IMR-90 (cell line): ENCODE results near the gene RTN3.

Experiments used
- CEBPB ChIP-seq: IDR thresholded peaks from 2 replicates; pipeline ENCODE4 v1.6.1; 2012; ENCODE audit warnings: low read depth, low read length, improper control_type of control experiment
- MAFK ChIP-seq: IDR thresholded peaks from 2 replicates; pipeline ENCODE4 v1.6.1; 2012; ENCODE audit warnings: low read depth, low read length, improper control_type of control experiment
- MXI1 ChIP-seq: IDR thresholded peaks from 2 replicates; pipeline ENCODE4 v1.6.1; 2012; ENCODE audit warnings: low read depth, mild to moderate bottlenecking, low read length, moderate library complexity, borderline replicate concordance
- NFE2L2 ChIP-seq: fragments of 150-350 bp; IDR thresholded peaks from 2 replicates; pipeline ENCODE4 v1.6.1; 2016; ENCODE audit warnings: low read depth, mild to moderate bottlenecking, low read length
- POLR2A ChIP-seq: IDR thresholded peaks from 2 replicates; pipeline ENCODE4 v1.6.1; 2012; ENCODE audit warnings: mild to moderate bottlenecking, low read depth, low read length
- SMC3 ChIP-seq: fragments of 150-350 bp; IDR thresholded peaks from 2 replicates; pipeline ENCODE4 v1.6.1; 2016; ENCODE audit warnings: low read depth, mild to moderate bottlenecking, antibody characterized with exemption, low read length, moderate library complexity
- TF ChIP-seq, protein P1 (sequence below): conservative IDR thresholded peaks from 2 replicates; pipeline ENCODE4 v1.5.1; 2012; ENCODE audit warnings: mild to moderate bottlenecking, low read depth, low read length, improper control_type of control experiment

- TF ChIP-seq, protein P1, sequence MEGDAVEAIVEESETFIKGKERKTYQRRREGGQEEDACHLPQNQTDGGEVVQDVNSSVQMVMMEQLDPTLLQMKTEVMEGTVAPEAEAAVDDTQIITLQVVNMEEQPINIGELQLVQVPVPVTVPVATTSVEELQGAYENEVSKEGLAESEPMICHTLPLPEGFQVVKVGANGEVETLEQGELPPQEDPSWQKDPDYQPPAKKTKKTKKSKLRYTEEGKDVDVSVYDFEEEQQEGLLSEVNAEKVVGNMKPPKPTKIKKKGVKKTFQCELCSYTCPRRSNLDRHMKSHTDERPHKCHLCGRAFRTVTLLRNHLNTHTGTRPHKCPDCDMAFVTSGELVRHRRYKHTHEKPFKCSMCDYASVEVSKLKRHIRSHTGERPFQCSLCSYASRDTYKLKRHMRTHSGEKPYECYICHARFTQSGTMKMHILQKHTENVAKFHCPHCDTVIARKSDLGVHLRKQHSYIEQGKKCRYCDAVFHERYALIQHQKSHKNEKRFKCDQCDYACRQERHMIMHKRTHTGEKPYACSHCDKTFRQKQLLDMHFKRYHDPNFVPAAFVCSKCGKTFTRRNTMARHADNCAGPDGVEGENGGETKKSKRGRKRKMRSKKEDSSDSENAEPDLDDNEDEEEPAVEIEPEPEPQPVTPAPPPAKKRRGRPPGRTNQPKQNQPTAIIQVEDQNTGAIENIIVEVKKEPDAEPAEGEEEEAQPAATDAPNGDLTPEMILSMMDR, result no peak
- TF ChIP-seq MAFK, result no peak
- no peak for TF ChIP-seq NFE2L2
- no peak for TF ChIP-seq SMC3
- no peak for TF ChIP-seq CEBPB
- no peak for TF ChIP-seq POLR2A
- no peak for TF ChIP-seq MXI1
Measured at GRCh38 chr11:63643205-63643604, 38.1 kb upstream of the RTN3 start.
